NCI-H748 (cell line): ENCODE data around the gene TNFRSF25.

Source experiments
- DNase-seq: peaks from one replicate; lab custom pipeline; 2025; ENCODE audit not compliant: unreplicated experiment; lab: John Stamatoyannopoulos, UW

Gene TNFRSF25, protein sequence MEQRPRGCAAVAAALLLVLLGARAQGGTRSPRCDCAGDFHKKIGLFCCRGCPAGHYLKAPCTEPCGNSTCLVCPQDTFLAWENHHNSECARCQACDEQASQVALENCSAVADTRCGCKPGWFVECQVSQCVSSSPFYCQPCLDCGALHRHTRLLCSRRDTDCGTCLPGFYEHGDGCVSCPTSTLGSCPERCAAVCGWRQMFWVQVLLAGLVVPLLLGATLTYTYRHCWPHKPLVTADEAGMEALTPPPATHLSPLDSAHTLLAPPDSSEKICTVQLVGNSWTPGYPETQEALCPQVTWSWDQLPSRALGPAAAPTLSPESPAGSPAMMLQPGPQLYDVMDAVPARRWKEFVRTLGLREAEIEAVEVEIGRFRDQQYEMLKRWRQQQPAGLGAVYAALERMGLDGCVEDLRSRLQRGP

DNA sequence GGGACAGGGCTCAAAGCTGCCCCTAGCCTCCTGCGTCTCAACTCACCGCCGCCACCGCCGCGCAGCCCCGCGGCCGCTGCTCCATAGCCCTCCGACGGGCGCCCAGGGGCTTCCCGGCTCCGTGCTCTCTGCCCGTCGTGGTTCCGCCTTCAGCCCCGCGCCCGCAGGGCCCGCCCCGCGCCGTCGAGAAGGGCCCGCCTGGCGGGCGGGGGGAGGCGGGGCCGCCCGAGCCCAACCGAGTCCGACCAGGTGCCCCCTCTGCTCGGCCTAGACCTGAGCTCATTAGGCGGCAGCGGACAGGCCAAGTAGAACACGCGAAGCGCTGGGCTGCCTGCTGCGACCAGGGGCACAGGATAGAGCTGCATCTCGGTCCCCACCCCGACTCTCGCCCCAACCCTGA lies at the start of gene TNFRSF25:
TNFRSF25 (minus strand) TSS at position 151 of the 400 bp plus-strand sequence; CDS start at position 85, 66 bp downstream.
- no peak for DNase-seq

DNA sequence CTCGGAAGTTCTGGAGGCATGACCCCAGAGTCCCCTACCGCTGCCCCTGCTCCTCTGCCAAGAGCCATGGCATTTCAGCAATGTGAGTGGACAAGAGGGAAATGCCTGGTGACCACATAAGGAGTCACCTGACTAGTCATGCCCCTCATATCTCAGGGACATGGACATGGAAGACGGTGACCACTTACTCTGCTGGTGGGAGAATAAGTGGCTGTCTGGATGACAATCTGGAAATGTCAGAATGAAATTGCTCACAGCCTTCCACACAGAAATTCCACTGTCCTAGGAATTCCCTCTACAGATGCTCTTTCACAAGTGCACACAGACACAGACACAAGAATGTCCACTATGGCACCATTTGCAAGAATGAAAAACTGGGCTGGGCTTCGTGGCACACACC lies 49.8 kb upstream of the TNFRSF25 start:
- DNase-seq = no peak

DNA sequence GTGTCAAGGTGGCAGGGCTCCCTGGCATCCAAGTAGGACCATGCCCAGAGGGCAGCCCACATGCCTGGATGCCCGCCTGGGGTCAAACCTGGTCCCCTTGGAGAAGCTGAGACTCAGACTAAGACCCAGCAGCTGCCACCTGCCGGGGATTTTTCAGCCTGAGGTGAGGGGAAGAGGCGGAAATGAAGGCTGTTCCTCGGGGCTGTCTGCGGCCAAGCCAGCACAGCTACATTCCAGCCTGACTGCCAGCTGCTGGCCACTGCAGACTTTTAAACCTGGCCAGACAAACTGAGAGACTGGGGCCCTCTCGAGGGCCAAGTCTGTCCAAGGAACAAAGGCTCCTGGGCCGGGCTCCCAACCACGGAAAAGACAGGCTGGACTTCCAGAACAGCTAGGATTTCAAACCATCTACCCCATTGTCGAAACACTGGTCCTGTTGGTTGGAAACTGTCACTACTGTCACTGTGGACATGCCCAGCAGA lies 47.4 kb upstream of the TNFRSF25 start:
- no peak for DNase-seq

DNA sequence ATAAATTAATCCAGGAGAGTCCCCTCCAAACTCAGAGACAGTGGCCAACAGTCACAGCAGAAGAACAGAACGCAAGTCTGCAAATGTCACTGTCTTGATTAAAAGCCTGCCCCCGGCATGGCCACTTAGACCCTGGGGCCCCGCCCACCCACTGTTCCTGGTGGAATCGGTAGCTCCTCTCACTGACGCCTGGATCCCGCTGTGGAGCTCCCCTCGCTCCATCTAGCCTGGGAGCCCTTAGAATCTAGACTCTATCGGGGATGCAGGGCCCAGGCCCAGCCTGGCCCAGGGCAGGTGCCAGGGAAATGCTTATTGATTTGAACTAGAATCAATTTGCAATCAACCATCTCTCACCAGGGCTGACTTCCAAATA lies 46.9 kb upstream of the TNFRSF25 start:
- no peak for DNase-seq

DNA sequence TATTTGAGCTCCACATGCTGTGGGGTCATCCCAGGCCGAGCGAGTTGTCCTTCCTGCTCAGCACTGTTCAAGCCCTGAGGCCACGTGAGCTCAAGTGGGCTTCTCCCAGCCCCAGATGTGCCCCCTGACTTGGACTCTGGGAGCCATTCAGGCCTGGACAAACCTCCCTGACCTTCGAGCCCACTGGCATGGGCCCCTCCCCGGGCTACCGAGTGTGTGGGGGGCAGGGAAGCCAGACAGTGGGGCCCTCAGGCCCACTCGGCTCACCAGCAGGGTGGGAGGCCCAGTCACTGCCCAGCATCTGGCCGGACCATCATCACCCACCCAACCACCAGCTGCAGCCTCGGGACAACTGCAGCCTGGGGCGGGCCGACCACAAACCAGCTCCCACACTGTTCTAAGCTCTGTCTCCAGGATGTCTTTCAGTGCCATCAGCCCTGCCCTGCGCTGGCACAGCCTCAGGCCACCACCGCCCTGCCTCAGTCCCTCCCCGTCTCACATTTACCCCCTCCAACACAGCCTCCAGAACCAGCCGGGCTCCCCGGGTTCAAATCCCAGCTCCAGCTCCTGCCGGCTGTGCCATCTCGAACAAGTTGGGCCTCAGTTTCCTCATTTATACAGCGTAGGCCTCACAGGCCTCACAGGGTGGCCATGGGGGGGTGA lies 46.4 kb upstream of the TNFRSF25 start:
- no peak for DNase-seq

DNA sequence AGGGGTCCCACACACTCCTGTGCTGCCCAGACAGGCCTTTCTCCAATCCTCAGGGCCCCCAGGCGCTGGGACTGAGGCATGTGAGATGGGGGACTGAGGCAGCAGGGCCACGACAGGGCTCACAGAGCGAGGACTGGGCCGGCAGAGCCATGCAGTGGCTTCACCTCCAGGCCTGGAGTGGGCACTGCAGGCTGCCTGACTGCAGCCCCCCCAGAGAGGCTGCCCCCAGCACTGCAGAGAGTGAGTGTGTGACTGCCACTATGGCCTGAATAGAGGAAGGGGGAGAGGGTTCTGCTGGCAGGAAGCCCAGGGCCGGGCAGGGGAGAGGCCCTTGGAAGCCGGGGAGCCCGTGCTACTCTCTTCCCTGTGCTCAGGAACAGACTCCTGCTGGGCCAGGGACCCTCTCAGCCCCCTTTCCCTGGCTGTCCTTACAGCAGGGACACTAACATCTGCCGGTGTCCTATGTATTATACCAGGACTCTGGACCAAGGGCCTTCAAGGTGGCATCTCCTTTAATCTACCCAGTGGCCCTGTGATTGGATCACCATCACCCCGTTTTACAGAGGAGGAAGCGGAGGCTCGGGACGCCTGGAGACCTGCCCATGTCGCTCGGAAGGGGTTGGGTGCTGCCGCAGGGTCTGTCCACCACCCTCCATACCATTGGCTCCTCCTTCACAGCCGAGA lies 45.7 kb upstream of the TNFRSF25 start:
- no peak for DNase-seq

DNA sequence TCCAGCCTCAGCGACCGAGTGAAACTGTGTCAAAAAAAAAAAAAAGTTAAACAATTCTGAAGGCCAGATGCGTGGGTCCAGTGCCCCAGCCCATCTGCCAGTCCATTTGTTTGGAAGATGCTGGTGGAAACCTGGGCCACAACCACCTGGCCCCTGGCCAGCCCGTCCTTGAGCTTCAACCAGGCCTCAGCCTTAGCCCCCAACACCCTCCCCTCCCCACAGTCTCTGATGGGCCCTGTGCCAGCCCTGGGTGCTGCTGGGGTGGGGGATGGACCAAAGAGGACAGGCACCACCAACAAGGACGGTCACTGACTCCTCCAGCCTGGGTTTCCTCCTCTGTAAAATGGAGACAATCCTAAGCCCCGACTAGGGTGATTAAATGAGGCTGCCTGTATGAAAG lies 45.1 kb upstream of the TNFRSF25 start:
- DNase-seq = no peak

DNA sequence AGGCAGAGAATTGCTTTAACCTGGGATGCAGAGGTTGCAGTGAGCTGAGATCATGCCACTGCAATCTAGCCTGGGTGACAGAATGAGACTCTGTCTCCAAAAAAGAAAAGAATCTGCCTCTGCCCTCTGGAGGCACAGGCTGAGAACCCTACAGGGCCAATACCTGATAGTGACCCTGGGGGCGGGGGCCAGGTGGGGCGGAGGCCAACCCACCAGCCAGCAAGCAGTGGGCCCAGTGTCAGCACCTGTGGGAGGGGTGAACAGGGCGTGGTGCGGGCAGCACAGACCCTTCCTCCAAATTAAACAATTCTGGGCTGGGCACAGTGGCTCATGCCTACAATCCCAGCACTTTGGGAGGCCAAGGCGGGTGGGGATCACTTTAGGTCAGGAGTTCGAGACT lies 44.5 kb upstream of the TNFRSF25 start:
- no peak for DNase-seq

DNA sequence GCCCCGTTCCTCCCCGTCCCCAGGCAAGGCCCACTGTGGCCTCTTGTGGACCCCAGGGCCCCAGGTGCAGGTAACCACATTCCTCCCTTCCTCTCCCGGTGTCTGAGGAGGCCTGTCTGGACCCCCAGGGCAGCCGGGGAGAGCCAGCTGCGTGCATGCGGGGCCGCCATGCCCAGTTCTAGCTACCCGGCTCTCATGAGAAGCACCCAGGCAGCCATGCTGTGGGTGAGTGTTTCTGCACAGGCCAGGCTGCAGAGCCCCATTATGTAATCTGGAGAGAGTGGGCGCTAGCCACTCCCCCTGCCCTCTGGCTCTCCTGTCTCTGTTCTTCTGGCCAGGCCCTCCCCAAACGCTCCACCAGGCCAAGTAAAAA lies 43.9 kb upstream of the TNFRSF25 start:
- no peak for DNase-seq

DNA sequence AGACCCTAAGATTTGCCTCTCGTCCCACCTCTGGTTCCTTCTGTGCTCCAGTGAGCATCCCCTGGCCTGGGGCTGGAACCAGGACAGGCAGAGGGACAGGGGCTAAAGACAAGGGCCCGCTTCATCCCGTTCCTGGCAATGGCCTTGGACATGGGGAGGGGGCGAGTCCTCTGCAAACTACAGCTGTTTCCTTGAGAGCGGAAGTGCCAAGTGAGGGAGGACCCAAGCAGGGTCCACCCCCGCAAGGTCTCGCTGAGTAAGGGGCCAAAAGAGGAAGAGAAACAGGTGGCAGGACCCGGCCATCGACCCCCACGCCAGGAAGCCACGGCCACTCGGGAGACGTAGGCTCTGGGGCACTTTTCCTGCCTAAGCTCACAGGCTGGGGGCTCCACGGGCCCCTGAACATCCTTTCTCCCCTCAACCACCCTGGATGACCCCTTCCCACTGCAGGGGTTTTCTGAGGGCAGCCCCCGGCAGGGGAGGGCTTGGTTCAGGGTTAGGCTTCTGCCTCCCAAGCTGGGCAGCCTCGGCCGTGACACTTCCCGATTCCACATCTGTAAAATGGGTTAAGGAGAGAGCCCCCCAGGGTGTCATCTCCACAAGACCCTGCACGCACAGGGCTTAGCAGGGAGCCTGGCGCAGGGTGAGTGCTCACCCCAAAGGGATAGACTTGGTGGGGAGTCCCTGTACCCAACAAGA lies 43.4 kb upstream of the TNFRSF25 start:
- no peak for DNase-seq

DNA sequence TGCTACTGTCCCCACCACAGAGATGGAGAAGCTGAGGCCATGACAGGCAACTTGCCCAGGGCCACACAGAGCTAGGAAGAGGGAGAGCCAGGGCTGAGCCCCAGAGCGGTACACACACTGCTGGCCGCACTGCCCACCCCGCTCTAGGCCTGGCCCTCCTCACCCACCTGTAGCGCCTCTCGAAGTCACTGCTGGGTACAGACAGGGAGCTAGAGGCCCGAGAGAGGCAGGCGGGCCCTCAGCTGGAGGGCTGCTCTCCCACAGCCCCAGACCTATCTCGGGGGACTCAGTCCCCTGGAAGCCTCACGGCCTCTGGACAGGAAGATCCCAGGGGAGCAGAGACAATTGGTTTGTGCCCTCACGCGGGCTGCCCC lies 42.8 kb upstream of the TNFRSF25 start:
- no peak for DNase-seq

DNA sequence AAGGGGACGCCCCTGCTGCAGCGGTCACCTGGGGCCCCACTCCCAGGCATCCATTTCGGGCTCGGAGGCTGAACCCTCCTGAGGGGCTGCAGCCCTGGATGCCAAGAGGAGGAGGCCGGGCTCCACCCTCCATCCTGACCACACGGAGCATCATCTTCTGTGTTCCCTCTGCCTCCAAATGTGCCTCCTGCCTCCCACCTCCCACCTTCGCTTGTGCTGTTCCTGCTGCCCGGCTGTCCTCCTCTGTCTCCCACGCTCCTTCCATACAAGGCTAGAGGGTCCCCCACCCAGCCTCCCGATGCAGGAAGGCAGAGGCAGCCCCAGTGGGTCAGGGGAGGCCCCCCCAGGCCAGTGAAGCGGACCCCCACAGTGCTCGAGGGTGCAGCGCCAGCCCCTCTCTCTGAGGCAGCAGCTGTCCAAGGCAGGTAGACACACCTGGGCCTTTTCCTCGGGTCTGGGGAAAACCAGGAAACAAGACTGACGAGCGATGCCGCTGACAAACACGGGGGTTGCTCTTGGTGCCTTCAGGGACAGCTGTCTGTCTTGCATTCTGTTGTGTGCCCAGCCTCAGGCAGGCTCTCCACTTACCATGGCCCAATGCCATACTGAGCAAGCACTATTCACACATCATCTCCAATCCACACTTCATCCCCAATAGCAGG lies 42.3 kb upstream of the TNFRSF25 start:
- no peak for DNase-seq

DNA sequence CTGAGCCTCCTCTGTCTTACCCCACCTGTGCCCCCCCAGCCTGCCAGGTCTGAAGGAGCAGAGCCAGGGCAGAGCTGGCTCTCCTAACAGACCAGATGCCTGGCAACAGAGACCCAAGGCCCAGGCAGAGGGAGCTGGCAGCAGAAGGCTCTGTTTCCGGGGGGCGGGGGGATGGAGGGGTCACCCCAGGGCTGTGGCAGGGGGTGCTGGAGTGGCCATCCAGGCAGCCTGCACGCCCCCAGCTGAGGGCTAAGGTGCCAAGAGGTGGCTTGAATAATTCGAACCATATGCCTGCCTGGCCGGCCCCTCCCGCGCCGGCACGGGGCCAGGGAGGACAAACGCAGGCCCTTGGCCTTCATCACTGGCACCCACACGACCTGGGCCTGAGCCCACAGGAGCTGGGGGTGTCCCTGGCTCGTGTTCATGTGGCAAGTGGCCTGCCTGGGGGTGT lies 41.5 kb upstream of the TNFRSF25 start:
- no peak for DNase-seq

DNA sequence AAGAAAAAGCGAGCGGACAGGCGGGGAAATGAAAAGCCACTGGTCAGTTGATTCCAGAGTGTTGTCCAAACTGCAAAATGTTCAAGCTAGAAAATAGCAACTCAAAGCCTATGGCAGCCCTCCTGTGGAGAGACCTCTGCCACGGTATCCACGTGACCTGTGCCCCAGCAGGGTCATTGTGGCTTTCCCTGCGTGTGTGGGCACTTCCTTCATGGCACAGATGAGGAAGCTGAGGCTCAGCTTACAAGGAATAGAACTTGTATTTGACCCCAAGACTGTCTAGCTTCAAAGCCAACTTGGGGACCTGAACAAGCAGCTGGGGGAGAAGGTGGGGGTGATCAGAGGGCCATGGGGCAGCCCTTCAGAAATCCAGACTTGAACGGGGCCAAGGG lies 41.1 kb upstream of the TNFRSF25 start:
- DNase-seq = no peak

DNA sequence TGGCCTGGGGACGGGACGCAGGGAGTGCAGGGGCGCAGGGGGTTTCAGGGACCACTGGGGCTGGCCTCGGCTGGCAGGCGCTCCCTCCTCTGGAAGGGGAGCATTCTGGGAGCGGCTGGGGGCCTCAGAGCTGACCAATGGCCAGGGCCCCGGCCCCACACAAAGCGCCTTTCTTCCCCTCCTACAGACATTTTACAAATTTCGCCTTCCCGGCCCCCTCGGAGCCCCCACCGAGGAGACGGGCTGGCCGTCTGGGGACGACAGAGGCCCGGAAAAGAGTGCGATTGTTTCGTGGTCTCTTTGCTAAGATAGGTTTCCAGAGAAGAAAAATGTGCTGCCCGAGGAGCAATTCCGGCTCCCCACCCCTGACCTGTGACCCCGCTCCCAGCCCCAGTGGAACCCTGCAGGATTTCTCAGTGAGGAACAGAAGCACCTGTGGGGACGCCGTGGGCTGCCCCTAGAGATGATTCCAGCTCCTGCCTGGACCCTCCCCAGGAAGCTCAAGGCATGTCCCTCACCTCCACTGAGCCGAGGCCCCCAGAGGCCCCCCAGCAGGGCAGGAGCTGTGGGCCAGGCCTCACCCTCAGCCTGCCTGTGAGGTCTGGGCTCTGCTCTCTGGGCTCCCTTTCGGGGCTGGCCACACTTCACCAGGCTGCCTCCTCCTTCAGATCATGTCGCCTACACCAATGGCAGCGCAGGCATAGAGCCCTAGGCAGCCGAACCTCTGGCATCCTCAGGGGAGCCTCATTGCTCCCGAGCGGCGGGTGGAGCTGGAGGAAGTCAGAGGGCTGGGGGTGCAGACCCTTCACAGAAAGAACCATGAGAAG lies 40.5 kb upstream of the TNFRSF25 start:
- DNase-seq = no peak

DNA sequence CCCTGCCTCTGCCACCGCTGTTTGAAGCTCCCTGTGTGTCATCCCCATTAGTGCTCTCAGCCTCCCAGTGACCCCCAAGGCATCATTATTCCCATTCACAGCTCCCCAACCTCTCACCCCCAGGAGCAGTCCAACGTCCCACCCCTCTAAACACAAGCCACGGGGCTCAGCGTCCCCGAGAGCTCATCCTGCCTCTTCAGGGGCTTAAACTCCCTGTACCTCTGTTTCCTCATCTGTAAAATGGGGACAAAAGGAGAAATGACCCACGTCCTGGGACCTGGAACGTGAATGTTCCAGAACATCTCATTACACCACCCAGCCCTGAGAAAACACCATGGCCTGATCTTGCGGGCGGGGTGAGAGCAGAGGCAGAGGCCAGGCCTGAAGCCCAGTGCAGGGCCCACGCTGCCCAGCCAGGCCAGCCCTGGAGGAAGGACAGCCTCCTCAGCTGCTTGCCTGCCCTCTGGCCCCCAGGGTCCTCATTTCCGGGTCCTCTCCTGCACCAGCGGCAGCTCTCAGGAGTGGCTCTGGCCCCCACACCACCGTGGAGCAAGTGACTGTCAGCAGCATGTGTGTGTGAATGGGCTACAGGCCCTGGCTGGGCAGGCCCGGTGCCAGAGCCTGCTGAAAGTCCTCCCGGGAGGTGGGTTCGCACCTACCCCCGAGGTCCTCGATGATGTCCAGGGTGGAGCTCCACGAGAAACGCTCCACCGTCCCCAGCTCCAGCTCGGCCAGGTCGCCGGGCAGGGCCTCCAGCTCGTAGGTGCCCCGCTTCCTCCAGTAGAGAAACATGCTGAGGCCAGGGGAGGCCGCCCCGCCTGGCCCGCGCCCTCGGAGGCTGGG lies 39.6 kb upstream of the TNFRSF25 start:
- no peak for DNase-seq

DNA sequence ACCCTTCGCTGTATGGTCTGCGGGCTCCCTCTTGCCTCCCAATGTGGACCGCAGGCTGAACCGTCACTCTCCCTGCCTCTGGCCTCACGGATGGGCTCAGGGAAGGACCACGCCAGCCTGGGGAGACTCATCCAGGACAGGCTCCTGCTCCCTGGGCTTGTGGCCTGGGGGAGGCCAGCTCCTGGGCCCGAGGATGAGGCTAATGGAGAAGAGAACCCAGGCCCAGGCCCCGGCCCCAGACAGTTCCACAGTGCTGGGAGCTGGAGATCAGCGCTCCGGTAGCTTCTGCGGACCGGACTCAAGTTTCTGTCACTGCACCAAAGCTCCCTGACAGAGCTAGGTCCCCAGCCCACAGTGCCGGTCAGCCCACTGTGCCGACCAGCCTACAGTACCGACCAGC lies 38.9 kb upstream of the TNFRSF25 start:
- DNase-seq = no peak

DNA sequence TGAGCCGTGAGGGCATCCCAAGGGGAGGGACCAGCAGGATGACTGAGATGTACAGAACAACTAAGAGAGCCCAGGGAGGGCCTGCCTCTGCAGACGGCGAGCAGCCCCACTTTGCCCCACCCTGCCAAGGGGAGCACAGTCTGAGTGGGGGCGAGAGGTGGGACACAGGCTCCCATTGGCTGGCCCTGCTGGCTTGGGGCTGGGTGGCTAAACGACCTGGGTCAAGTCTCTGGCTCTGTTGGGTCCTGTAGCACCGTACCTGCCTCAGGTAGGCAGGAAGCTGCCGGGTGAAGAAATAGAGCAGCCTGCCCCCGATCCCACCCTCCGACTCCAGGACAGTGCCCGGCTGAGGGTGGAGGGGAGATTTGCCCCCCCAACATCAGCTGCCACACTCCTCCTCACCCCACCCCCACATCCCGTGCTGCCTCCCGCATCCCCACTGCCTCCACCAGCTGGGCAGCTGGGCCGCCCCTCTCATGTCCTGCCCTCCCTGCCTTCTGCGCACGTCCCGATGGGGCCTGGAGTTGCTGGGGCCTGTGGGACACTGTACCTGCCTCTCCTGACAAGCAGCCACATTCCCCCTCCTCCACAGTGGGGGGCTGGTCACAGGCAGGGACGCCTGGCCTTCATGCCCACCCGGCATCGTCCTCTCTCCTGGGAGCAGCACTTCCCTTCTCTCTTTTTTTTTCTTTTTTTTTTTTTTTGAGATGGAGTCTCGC lies 38.1 kb upstream of the TNFRSF25 start:
- DNase-seq = no peak
